ENCODE data around the gene MZF1.
"Not testable (repeated sequence)": the region's sequence is repeated elsewhere in the genome, so short reads cannot be mapped to it uniquely, and the experiment has no call there.

Gene MZF1

GRCh38 chr19:58543826-58544590 lies 29.1 kb downstream of the MZF1 start, which contains the start of gene TRIM28:
TRIM28 (plus strand) TSS chr19:58544064; CDS start chr19:58544758, 694 bp downstream.
- in situ Hi-C loops (cut with HindIII; ENCODE audit: low sequenced_read_pairs), result no loop called here

- in situ Hi-C loops (cut with HindIII; ENCODE audit: low sequenced_read_pairs), result not testable (repeated sequence)
These were observed 30.3 kb downstream of the MZF1 start for GRCh38 chr19:58542641-58543372.

- in situ Hi-C loops (cut with HindIII; ENCODE audit: low sequenced_read_pairs), result not testable (repeated sequence)
These were observed 34.0 kb downstream of the MZF1 start for GRCh38 chr19:58539169-58539559.

- in situ Hi-C loops (cut with HindIII; ENCODE audit: low sequenced_read_pairs), result no loop called here
These were observed 34.6 kb downstream of the MZF1 start for GRCh38 chr19:58538257-58539168.

- in situ Hi-C loops (cut with HindIII; ENCODE audit: low sequenced_read_pairs), result no loop called here
These were observed 36.0 kb downstream of the MZF1 start for GRCh38 chr19:58536852-58537798.

GRCh38 chr19:58535857-58536256 lies 37.3 kb downstream of the MZF1 start:
- in situ Hi-C loops (cut with HindIII; ENCODE audit: low sequenced_read_pairs), result no loop called here

- in situ Hi-C loops (cut with HindIII; ENCODE audit: low sequenced_read_pairs), result no loop called here
These were observed 41.9 kb downstream of the MZF1 start for GRCh38 chr19:58531034-58531840.

GRCh38 chr19:58529405-58529804 lies 43.7 kb downstream of the MZF1 start:
- in situ Hi-C loops (cut with HindIII; ENCODE audit: low sequenced_read_pairs), result no loop called here

- in situ Hi-C loops (cut with HindIII; ENCODE audit: low sequenced_read_pairs), result no loop called here
These were observed 50.4 kb downstream of the MZF1 start for GRCh38 chr19:58522709-58523108.

- in situ Hi-C loops (cut with HindIII; ENCODE audit: low sequenced_read_pairs), result no loop called here
These were observed 51.5 kb downstream of the MZF1 start for GRCh38 chr19:58521651-58522050.

GRCh38 chr19:58520257-58520599 lies 52.9 kb downstream of the MZF1 start:
- in situ Hi-C loops (cut with HindIII; ENCODE audit: low sequenced_read_pairs), result no loop called here

GRCh38 chr19:58519355-58520256 lies 53.5 kb downstream of the MZF1 start, which contains the start of gene ZBTB45:
ZBTB45 (minus strand) TSS chr19:58519810; CDS start chr19:58517673, 2,137 bp downstream.
- in situ Hi-C loops (cut with HindIII; ENCODE audit: low sequenced_read_pairs), result no loop called here

- in situ Hi-C loops (cut with HindIII; ENCODE audit: low sequenced_read_pairs), result no loop called here
These were observed 54.1 kb downstream of the MZF1 start for GRCh38 chr19:58519087-58519354.

- in situ Hi-C loops (cut with HindIII; ENCODE audit: low sequenced_read_pairs), result no loop called here
These were observed 54.7 kb downstream of the MZF1 start for GRCh38 chr19:58518256-58519086.

GRCh38 chr19:58516964-58517833 lies 55.9 kb downstream of the MZF1 start:
- in situ Hi-C loops (cut with HindIII; ENCODE audit: low sequenced_read_pairs), result no loop called here

- in situ Hi-C loops (cut with HindIII; ENCODE audit: low sequenced_read_pairs), result no loop called here
These were observed 56.8 kb downstream of the MZF1 start for GRCh38 chr19:58516246-58516836.

Data from DLD1 (cell line).